HG02981 (cell line): ENCODE data around the gene COPZ1.
"Not testable (repeated sequence)": the region's sequence is repeated elsewhere in the genome, so short reads cannot be mapped to it uniquely, and the experiment has no call there.

Source experiments
- ATAC-seq: cut with Tn5 transposase; IDR thresholded peaks from one replicate; pipeline ENCODE4 v1.9.1; 2021; ENCODE audit warnings: mild to moderate bottlenecking, moderate library complexity; ENCODE audit not compliant: unreplicated experiment

COPZ1 gene

DNA sequence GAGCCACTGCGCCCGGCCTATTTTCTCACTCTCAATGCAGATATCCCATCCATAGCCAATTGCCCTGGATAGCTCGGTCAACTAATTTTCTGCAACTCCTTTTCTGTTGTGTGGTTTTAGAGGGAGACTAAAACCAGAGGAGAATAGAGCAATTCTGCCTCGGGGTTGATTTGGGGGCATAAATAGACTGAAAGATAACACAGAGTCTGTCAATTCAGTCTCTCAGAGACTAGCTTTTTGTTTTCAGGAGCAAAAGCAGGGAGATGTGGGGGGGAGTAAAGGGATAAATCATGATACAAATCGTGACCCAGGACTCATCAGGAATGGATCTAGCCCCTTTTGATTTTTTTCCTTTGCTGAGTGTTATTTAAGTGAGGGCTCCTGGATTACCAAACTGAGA is 6.5 kb downstream of the COPZ1 start:
- ATAC-seq: no peak

DNA sequence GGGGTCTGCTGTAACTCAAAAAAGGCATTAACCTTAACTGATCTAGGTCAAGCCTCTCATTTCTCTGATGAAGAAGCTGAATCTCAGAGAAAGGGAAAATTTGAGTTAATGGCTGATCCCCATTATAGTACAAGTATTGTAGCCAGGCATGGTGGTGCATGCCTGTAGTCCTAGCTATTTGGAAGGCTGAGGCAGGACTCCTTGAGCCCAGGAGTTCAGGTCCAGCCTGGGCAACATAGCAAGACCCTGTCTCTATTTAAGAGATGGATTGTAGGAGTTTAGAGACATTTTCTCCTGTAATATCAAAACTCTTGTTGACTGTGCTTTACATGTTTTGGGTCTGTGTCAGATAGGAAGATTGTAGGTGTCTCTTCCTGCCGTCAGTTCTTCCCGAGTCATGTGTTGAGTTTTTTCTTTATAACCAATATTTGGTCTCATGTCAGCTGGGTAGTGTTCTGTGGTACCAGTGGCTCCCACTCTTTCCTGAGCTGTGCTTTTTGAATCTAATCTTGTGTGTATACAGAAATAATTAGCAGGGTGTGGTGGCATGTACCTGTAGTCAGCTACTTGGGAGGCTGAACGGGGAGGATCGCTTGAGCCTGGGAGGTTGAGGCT is 8.6 kb downstream of the COPZ1 start:
- ATAC-seq: no peak

- no peak for ATAC-seq
Measured at GRCh38 chr12:54337280-54337842, 12.4 kb downstream of the COPZ1 start.

DNA sequence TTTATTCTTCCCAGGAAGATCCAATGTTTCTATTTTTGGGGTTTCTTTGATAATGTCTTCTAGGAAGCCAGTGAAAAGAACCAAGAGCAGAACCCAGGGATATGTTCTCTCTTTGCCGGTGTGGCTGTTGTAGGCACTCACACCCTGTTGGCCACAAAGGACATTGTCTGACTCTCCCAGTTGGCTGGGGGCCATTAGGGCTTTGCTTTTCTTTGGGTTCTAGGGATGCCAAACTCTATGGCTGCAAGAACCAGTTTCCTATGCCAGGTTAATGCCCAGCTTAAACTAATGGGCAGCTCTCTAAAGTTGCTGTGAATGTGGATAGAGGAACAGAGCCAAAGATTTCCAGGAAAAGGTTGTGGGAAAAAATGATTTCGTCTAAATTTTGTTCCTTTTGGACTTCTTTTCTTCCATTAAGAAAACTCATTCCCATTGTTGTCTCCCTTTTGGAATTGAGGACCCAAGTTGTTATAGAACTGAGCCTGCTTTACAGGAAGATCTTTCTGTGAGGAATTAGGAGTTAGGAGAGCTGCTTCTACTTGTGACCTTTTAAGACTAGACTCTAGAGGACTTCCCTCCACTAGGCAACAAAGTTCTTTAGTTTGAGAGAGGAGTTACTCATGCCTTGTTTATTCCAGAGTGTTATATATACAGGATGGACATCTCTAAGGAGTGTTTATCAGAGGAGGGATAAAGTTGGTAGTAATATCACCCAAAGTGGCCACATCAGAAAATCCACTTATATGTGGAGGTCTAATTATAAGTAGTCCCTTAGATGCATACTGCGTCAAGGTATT is 13.1 kb downstream of the COPZ1 start:
- no peak for ATAC-seq

GRCh38 chr12:54338698-54339296 is 13.9 kb downstream of the COPZ1 start:
- no peak for ATAC-seq

GRCh38 chr12:54340846-54341245 is 15.9 kb downstream of the COPZ1 start:
- ATAC-seq: no peak

- no peak for ATAC-seq
Measured at GRCh38 chr12:54341378-54342300, 16.7 kb downstream of the COPZ1 start.

- ATAC-seq: no peak
Measured at GRCh38 chr12:54349036-54349435, 24.1 kb downstream of the COPZ1 start.

- ATAC-seq: no peak
Measured at GRCh38 chr12:54349679-54350078, 24.7 kb downstream of the COPZ1 start.

DNA sequence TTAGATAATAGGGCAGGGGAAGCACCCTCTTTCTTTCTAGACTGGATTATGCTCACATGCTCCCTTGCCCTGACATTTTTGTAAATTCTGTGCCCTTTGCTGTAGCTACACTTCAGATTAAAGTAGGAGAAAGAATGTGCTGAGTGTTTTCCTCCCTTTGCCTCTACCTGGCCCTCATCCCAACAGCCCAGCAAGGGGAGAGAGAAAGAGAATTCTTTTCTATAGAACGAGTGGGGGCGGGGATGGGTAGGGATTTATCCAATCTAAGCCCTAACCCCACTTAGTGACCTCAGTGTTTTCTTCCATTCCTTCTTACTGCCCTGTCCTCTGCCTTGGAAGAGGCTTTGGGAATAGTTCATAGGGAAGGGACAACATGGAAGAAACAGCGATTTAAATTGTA is 25.8 kb downstream of the COPZ1 start:
- no peak for ATAC-seq

- ATAC-seq: no peak
Measured at GRCh38 chr12:54351341-54351740, 26.4 kb downstream of the COPZ1 start.

- ATAC-seq: no peak
Measured at GRCh38 chr12:54352022-54352531, 27.1 kb downstream of the COPZ1 start.

- no peak for ATAC-seq
Measured at GRCh38 chr12:54352891-54353874, 28.3 kb downstream of the COPZ1 start.

DNA sequence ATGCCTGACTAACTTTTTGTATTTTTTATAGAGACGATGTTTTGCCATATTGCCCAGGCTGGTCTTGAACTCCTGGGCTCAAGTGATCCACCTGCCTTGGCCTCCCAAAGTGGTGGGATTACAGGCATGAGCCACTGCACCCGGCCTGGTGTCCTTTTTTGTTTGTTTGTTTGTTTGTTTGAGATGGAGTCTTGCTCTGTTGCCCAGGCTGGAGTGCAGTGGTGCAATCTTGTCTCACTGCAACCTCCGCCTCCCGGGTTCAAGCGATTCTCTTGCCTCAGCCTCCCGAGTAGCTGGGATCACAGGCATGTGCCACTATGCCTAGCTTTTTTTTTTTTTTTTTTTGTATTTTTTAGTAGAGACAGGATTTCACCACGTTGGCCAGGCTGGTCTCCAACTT is 29.3 kb downstream of the COPZ1 start:
- ATAC-seq: not testable (repeated sequence)

GRCh38 chr12:54355104-54355815 is 30.3 kb downstream of the COPZ1 start:
- no peak for ATAC-seq

GRCh38 chr12:54356228-54356627 is 31.3 kb downstream of the COPZ1 start:
- no peak for ATAC-seq

DNA sequence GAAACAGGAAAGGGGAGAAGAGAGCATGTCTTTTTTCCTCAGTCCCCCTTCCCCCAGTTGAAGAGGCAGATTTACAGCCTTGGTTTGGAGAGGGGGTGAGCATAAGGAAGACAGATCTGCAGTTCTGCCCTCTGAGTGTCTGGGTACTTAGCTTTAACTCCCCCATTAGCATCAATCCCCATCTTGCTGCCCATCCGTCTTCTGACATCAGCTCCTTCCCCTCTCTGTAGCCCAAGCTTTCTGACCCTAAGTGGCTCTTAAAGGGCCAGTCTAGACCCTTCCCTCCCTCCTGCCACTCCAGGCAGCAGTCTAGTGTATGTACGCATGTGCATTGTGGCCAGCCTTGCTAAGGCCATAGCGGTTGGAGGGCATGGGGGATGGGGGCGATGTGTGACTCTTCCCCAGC is 32.0 kb downstream of the COPZ1 start:
- no peak for ATAC-seq

- no peak for ATAC-seq
Measured at GRCh38 chr12:54357506-54358190, 32.7 kb downstream of the COPZ1 start.
